HG02884 (cell line): ENCODE data around the gene LYSMD1.

ENCODE experiments used
- ATAC-seq: cut with Tn5 transposase; IDR thresholded peaks from one replicate; pipeline ENCODE4 v1.9.1; 2021; ENCODE audit warnings: mild to moderate bottlenecking, moderate library complexity; ENCODE audit not compliant: unreplicated experiment

The LYSMD1 gene

GRCh38 chr1:151176514-151177045 is 10.9 kb upstream of the LYSMD1 start:
- ATAC-seq, result no peak

GRCh38 chr1:151175863-151176262 is 10.2 kb upstream of the LYSMD1 start, which contains the start of gene TMOD4:
Gene TMOD4 (minus strand): TSS chr1:151175981. CDS start chr1:151174875, 1,106 bp downstream.
- no peak for ATAC-seq

GRCh38 chr1:151175041-151175741 is 9.5 kb upstream of the LYSMD1 start:
- ATAC-seq, result no peak

GRCh38 chr1:151171190-151171589 is 5.5 kb upstream of the LYSMD1 start:
- no peak for ATAC-seq

GRCh38 chr1:151167116-151167515 is 1.4 kb upstream of the LYSMD1 start:
- ATAC-seq, result no peak

- ATAC-seq, result no peak
Measured at GRCh38 chr1:151166505-151166956, 829 bp upstream of the LYSMD1 start.

- ATAC-seq, result no peak
Measured at GRCh38 chr1:151165281-151165737, 393 bp downstream of the LYSMD1 start.

GRCh38 chr1:151164732-151165280 is 896 bp downstream of the LYSMD1 start:
- ATAC-seq, result no peak

GRCh38 chr1:151159373-151159772 is 6.3 kb downstream of the LYSMD1 start:
- no peak for ATAC-seq

GRCh38 chr1:151158751-151159251 is 6.9 kb downstream of the LYSMD1 start:
- ATAC-seq, result no peak

- ATAC-seq, result no peak
Measured at GRCh38 chr1:151158326-151158725, 7.4 kb downstream of the LYSMD1 start.

- peak; percentile 46 for ATAC-seq
Measured at GRCh38 chr1:151157067-151157531, 8.6 kb downstream of the LYSMD1 start.

GRCh38 chr1:151156515-151156819 is 9.2 kb downstream of the LYSMD1 start, which contains the start of gene TNFAIP8L2:
Gene TNFAIP8L2 (plus strand): TSS chr1:151156649. CDS start chr1:151158698, 2,049 bp downstream.
- peak; percentile 63 for ATAC-seq

- ATAC-seq, result no peak
Measured at GRCh38 chr1:151147665-151148064, 18.0 kb downstream of the LYSMD1 start.

- no peak for ATAC-seq
Measured at GRCh38 chr1:151147132-151147503, 18.6 kb downstream of the LYSMD1 start.

- peak; percentile 98 for ATAC-seq
Measured at GRCh38 chr1:151146412-151147131, 19.1 kb downstream of the LYSMD1 start, which contains the start of gene SEMA6C. Gene SEMA6C (minus strand): TSS chr1:151146631. CDS start chr1:151142621, 4,010 bp downstream.

GRCh38 chr1:151146072-151146411 is 19.7 kb downstream of the LYSMD1 start:
- ATAC-seq, result no peak

GRCh38 chr1:151145304-151146071 is 20.2 kb downstream of the LYSMD1 start:
- no peak for ATAC-seq

GRCh38 chr1:151144474-151145303 is 21.0 kb downstream of the LYSMD1 start:
- no peak for ATAC-seq

- no peak for ATAC-seq
Measured at GRCh38 chr1:151143986-151144385, 21.7 kb downstream of the LYSMD1 start.
